GM18907 (cell line): ENCODE data around the gene CYB5R4.
A peak's percentile ranks its signal among the peaks of the same experiment; 100 is the strongest.
"Not testable (repeated sequence)": the region's sequence is repeated elsewhere in the genome, so short reads cannot be mapped to it uniquely, and the experiment has no call there.

Source experiments
- ATAC-seq: cut with Tn5 transposase; IDR thresholded peaks from one replicate; pipeline ENCODE4 v1.9.1; 2021; ENCODE audit warnings: mild to moderate bottlenecking, moderate library complexity; ENCODE audit not compliant: unreplicated experiment

Gene CYB5R4

GRCh38 chr6:83907623-83908390 is 48.3 kb downstream of the CYB5R4 start:
- not testable (repeated sequence) for ATAC-seq

GRCh38 chr6:83908813-83909212 is 49.3 kb downstream of the CYB5R4 start:
- no peak for ATAC-seq

GRCh38 chr6:83911278-83911677 is 51.8 kb downstream of the CYB5R4 start:
- no peak for ATAC-seq

GRCh38 chr6:83914953-83915352 is 55.5 kb downstream of the CYB5R4 start:
- ATAC-seq = no peak

GRCh38 chr6:83917001-83917400 is 57.5 kb downstream of the CYB5R4 start:
- ATAC-seq = no peak

- ATAC-seq = no peak
Observed at GRCh38 chr6:83920017-83920416, 60.5 kb downstream of the CYB5R4 start.

GRCh38 chr6:83921315-83921714 is 61.8 kb downstream of the CYB5R4 start:
- ATAC-seq = no peak

- no peak for ATAC-seq
Observed at GRCh38 chr6:83927470-83927869, 68.0 kb downstream of the CYB5R4 start.

GRCh38 chr6:83928286-83928685 is 68.8 kb downstream of the CYB5R4 start:
- no peak for ATAC-seq

- ATAC-seq = not testable (repeated sequence)
Observed at GRCh38 chr6:83946201-83946833, 86.8 kb downstream of the CYB5R4 start.

- ATAC-seq = not testable (repeated sequence)
Observed at GRCh38 chr6:83947983-83948382, 88.5 kb downstream of the CYB5R4 start.

- no peak for ATAC-seq
Observed at GRCh38 chr6:83948851-83949250, 89.4 kb downstream of the CYB5R4 start.

GRCh38 chr6:83951423-83951822 is 91.9 kb downstream of the CYB5R4 start:
- ATAC-seq = not testable (repeated sequence)

- no peak for ATAC-seq
Observed at GRCh38 chr6:83952830-83953229, 93.3 kb downstream of the CYB5R4 start.

- no peak for ATAC-seq
Observed at GRCh38 chr6:83954371-83954770, 94.9 kb downstream of the CYB5R4 start.

- no peak for ATAC-seq
Observed at GRCh38 chr6:83958241-83958685, 98.8 kb downstream of the CYB5R4 start.

GRCh38 chr6:83960664-83961063 is 101.2 kb downstream of the CYB5R4 start:
- no peak for ATAC-seq

GRCh38 chr6:83962582-83962981 is 103.1 kb downstream of the CYB5R4 start:
- ATAC-seq = peak; percentile 89

GRCh38 chr6:83966539-83966938 is 107.0 kb downstream of the CYB5R4 start:
- no peak for ATAC-seq

GRCh38 chr6:83970582-83970981 is 111.1 kb downstream of the CYB5R4 start:
- ATAC-seq = no peak

- no peak for ATAC-seq
Observed at GRCh38 chr6:83974409-83975050, 115.0 kb downstream of the CYB5R4 start.
